Activated CD4-positive, alpha-beta T cell treated with anti-CD3 and anti-CD28 coated beads, Interleukin-10, Interleukin-2, amounts not matched to agents 100 ng/mL and 50 ng/mL, durations not matched to agents 16 hours and 8 hours (primary cell): ENCODE measurements around the gene ZBTB2.

Experiments
- DNase-seq: peaks from one replicate; pipeline ENCODE4 v3.0.0-alpha.2; 2020

Gene ZBTB2, protein sequence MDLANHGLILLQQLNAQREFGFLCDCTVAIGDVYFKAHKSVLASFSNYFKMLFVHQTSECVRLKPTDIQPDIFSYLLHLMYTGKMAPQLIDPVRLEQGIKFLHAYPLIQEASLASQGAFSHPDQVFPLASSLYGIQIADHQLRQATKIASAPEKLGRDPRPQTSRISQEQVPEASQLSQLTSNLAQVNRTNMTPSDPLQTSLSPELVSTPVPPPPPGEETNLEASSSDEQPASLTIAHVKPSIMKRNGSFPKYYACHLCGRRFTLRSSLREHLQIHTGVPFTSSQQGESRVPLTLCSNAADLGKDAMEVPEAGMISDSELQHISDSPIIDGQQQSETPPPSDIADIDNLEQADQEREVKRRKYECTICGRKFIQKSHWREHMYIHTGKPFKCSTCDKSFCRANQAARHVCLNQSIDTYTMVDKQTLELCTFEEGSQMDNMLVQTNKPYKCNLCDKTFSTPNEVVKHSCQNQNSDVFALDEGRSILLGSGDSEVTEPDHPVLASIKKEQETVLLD

DNA sequence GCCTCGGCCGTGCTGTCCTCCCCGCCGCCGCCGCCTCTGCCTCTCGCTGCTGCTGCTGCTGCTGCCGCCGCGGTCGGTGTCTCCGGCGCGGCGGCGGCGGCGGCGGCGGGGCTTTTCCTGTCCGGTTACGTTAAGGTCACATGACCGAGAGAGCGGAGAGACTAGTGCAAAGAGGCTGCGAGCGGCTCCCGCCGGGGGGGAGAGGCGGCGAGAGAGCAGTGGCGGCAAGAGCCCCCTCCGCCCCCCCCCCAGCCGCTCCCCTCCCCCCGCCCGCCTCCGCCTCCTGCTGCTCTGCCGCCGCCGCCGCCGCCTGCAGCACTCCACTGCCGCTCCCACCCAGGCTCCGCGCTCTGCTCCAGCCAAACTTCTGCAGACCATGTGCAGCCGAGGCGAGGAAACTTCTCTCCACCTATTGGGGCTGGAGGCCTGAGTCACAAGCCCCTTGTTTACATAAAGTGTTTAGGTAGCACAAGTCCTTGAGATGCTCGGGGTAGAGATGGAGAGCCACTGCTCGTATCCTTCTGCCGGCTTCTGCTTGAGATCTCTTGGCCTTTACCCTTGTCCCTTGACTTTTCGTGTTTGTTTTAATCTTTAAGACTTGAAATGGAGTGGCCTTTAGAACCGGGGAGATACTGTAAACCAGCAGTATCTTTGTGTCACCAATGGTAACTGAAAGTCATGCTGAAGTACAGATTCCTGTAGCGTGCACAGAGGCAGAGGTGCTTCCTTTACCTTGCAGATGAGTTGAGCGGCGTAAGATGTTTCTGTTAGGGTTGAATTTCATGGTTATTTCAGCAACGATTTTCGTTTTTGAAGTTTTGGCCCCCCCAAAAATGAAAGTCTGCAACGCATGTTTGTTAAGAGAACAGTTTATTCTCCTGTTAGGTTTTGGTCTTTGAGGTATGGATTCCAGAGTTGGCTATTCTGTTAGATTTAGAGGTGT, at the start of gene ZBTB2:
Gene ZBTB2, minus strand, starts transcription at position 89 of the 943 bp plus-strand sequence. CDS start 17,922 bp downstream, outside the sequence.
- DNase-seq, result peak; percentile 75

GRCh38 chr6:151440930-151441329, 49.6 kb upstream of the ZBTB2 start:
- DNase-seq, result peak; percentile 5

DNA sequence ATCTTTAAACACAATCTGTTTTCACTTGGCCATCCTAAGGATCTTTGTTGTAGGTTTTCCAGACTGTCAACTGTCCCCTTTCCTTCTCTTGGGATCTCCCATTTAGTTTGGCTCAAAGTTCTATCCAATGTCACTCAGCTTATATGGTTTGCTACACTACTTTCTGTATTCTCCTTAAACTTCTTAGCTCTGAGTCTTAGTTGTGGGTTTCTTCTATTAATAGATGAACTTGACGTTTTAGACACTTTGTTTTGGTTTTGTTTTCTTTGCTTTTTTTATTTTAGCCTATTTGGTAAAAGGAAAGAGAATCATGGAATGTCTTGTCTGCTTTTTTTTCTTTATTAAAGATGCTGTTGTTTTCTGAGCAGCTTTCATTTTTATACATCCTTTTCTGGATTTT, 49.1 kb upstream of the ZBTB2 start:
- no peak for DNase-seq

DNA sequence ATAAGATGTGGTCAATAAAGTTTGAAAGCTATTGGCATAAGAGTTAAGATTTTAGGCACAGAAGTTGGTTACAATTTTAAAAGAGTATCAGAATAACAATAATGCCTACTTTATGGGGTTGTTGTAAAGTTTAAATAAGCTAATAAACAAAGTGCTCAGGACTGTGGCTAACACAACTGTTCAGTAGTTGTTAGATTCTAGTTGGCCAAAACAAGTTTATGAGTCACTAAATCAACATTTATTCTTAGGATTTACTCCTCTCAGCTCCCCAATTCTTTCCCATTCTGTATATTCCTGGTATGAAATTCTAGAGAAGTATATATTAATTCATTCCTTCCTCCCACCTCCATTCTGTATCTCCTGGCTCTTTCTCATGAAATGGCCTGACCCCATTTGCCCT, 46.0 kb upstream of the ZBTB2 start:
- DNase-seq, result no peak

DNA sequence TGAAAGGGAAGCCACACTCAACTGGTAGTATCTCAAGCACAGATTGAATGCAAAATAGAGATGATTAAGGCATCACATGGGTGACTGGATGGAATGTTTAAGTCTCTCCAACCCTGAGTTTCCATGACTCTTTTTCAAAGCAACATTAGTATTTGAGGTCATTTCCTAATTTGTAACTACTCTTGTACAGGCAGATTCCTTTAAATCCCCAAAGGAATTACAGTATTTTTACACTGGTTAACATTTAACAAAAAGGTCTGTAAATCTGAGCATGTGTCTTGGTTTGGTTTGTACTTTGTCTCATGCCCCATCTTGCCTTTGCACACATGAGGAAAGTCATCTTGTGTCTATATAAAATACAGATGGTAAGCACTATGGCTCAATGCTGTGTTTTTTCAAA, 45.4 kb upstream of the ZBTB2 start:
- DNase-seq, result no peak

DNA sequence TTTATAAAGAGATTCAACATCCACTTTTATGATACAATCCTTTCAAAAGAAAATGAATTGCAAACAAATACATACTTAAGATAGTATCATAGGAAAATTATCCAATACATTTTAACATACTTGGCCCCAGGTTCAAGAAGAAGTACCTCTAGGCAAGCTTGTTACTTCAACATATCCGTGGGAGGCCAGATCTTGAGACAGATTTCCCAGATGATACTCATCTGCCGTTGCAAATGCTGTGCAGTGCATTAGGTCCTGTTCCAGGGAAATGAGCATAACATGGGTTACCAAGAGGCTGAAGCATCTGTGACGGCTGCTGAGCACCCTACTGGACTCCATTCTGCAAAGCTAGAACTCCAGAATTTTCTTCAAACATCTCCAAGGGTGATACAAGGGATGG, 44.9 kb upstream of the ZBTB2 start:
- no peak for DNase-seq

DNA sequence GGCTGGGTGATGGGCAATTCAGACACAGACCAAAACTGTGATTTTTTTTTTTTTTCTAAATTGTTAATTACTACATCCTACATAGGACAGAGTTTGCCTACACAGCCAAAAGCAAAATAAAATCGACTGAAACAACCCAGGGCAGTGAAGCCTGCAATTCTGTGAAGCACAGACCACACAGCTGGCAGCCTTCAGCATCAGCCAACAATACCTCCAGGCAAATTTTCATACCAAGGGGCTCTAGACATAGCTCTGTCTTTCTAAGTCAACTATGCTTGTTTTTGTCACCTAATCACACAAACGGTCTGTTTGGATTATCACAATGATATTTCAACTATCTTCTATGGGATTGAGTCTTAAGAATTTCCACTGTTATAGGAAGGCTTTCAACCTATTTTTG, 43.0 kb upstream of the ZBTB2 start:
- DNase-seq, result no peak

DNA sequence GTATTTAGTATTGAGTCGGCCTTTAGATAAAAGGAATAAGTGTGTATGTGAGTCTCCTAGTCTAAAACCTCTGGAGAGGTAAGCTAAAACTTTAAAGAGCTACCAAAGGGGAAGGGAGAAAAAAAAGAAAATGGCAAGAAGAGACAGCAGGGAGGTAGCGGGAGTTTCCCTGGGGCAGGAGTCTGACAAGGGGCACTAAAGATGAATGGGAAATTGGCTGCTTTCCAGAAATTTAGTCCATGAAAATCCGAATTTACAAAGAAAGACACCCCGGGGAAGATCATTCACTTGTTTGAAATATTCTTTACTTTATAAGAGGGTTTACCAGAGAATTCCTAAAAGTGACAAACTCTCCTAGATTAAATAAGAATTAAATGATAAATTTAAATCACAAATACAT, 41.3 kb upstream of the ZBTB2 start:
- no peak for DNase-seq

DNA sequence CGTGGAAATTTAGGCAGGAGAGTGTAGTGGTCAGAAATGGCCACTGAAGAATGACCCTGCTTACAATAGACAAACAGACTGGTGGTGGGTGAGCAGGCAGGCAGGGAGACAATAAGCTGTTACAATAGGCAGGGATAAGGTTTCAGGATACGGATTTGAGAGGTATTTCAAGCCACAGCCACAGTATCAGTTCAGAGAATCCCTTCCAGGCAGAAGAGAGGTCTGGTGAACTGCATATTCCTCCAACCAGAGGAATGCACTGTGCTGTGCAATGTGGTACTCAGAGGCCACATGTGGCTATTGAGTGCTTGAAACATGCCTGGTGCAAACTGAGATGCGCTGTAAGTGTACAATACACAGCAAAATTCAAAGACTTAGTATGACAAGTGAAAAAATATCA, 40.0 kb upstream of the ZBTB2 start:
- no peak for DNase-seq

DNA sequence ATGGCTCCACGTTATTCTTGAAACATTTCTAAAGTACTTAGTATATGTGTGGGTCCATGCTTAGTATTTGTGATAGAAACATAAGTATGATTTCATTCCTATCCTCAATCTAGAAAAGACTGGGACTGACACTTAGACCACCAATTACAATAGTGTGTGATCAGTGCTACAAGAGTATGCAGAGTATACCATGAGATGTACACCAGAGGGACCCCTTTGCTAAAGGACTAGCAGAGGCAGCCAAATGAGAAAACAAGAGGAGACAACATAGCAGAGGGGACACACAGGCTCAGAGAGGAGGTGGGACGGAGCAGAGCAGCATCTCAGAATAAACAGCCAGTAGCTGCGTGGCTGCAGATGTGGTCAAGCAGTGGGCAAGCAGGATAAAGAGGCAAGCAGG, 39.5 kb upstream of the ZBTB2 start:
- no peak for DNase-seq

- no peak for DNase-seq
These were observed 36.9 kb upstream of the ZBTB2 start for GRCh38 chr6:151428093-151428735.

- no peak for DNase-seq
These were observed 34.2 kb upstream of the ZBTB2 start for GRCh38 chr6:151425561-151425960.

DNA sequence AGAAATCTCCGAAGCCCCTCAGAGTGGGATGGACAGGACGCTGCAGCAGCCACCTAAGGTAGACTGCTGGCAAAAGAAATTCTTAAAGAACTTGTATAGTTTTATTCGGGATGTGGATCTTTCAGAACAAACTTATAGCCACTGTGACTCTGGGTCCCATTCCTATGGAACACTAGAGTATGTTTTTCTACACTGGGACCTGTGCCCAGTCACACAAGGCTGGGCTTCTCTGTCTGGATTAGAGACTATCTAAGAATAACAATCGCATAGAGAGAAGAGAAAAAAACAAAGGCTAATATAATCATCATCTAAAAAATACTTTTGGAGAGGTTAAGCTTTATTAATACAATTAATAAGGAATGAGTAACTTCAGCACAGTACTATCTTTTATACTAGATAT, 31.6 kb upstream of the ZBTB2 start:
- no peak for DNase-seq

DNA sequence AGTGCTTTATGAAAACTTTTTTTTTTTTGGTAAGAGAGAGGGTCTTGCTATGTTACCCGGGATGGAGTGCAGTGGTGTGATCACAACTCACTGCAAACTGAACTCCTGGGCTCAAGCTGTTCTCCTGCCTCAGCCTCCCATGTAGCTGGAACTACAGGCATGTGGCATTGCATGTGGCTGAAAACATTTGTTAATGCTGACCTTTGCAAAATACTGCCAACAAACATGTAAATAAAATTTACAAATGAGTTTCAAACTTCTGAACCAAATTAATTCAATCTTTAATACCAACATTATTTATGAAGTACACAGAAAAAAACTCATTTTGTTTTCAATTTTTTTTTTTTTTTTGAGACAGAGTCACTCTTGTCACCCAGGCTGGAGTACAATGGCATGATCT, 26.1 kb upstream of the ZBTB2 start:
- no peak for DNase-seq

DNA sequence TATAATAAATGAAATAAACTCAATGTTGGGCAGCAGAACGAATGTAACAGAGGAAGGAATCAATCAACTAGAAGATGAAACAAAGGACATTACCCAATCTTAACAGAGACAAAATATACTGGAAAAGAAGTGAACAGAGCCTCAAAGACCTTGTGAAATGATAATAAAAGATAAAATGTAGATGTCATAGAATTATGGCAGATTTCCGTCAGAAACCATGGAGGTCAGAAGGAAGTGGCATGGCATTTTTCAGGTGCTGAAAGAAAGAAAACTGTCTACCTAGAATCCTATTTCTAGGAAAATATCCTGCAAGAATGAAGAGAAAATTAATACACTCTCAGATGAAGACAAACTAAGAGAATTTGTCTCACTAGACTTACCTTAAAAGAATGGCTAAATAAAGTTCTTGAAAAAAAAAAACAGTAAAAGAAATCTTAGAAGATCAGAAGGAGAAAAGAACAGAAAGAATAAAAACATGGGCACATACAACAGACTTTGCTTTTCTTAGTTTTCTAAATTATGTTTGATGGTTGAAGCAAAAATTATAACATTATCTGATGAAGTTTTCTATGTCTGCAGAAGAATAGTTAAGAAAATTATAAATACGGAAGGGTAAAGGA, 23.4 kb upstream of the ZBTB2 start:
- DNase-seq, result no peak

DNA sequence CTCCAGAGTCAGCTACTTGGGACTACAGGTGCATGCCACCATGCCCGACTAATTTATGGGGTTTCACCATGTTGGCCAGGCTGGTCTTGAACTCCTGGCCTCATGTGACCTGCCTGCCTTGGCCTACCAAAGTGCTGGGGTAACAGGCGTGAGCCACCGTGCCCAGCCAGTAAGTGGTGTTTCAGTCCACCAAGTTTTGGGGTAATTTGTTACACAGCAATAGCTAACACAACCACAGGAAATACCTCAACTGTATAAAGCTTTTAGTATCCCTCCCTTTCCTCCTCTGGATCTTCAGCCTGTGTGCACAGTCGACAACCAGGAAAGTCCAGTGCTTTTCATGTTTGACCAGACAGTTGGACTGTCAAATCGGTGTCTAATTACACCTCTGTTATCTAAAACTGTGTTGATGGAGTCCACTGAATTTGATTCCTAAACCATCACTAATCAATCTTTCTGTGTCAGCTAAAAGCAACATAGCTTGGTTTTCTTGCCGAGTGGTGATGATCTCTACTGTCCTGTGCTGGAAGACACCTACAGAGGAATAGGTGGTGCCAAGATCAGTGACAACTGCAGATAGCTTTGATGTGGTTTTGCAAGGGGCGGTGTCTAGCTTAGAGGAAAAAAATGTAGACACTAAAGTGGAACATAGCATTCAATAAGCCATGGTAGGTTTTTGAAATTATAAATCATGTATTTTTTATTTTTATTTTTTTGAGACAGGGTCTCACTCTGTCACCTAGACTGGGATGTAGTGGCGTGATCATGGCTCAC, 22.2 kb upstream of the ZBTB2 start:
- DNase-seq, result peak; percentile 31

- no peak for DNase-seq
These were observed 21.6 kb upstream of the ZBTB2 start for GRCh38 chr6:151412909-151413308.

DNA sequence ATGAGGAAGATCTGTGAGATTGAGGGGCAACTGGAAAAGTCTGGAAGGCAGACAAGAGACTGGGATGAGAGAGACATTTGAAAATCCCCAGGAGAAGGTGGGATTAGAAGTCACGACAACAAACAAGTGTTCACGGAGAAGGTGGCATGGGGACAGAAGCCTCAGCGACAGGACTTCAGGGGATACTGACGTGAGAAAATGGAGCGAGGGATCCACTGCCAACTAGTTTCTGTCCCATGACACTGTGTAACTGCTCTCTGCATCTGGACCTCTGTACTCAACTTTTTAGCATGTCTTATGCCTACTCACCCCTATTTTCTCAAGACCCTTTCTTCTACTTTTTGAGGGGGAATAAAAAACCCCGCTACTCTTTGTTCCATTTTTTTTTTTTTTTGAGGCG, 18.3 kb upstream of the ZBTB2 start:
- DNase-seq, result no peak

- DNase-seq, result no peak
These were observed 17.9 kb upstream of the ZBTB2 start for GRCh38 chr6:151409260-151409659.

DNA sequence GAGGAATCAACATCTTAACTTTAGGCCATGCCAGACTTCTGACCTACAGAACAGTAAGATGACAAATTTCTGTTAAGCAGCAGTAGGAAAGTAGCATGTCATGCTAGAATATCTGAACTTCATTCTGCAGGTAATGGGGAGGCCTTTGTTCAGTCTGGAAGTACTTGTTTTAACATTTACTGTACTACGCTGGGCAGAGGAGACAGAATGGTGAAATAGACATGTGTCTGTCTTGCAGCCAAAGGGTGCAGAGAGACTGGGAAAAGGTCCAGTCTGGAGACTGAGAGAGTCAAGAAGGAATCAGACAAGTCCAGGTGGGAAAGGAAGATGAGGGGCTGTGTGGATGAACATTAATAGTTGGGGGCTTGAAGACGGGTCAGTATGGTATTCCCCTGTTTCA, 17.5 kb upstream of the ZBTB2 start:
- DNase-seq, result no peak

DNA sequence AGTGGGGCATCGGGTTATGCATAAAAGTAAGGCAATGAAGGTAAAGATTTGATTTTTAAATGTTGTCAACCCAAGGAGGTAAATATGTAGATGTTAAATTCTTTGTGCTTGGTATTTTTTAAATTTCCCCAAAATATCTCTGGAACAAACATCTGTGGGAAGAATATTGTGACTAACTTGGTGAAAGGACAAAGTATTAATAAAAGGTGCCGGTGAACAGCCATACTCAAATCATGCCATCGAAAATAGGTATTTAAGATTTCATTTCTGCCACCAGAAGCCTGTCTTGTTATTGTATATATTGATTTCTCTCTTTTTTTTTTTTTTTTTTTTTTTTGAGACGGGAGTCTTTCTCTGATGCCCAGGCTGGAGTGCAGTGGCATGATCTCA, 12.6 kb upstream of the ZBTB2 start:
- no peak for DNase-seq

GRCh38 chr6:151402228-151402627, 10.9 kb upstream of the ZBTB2 start:
- no peak for DNase-seq
